SW 1271 (cell line): Measurements from ENCODE around the gene GBX2.

Source experiments
- DNase-seq, 2 experiments: peaks; one replicate each; lab custom pipeline; 2025; lab: John Stamatoyannopoulos, UW

The GBX2 gene

DNA sequence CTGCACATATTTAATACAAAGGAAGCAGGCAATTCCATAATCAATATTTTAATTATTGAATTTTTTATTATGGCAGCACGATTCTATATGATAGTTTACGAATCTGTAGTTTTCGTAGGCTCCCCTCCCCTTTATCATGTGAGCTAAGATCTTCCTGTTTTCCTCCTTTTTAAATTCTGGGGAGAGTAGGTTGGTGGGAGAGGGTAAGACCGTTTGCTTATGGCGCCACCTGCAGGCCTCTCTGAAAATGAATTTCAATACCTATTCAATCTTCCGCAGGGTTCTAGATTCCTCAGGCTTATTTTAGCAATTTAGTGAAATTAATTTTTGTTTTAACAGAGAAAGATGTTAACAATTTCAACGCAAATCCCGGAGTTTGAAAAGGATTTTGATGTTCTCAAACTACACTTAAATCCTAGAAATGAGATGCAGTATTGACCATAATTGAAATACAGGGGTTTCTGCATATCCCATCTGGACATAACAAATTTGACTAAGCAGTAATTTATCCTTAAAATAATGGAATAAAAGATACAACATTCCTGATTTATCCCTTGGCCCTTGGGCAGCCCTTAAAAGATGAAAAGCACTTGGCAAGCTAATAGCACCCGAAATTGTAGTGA is 12.8 kb upstream of the GBX2 start:
- peak; percentile 22 to 84 for DNase-seq

DNA sequence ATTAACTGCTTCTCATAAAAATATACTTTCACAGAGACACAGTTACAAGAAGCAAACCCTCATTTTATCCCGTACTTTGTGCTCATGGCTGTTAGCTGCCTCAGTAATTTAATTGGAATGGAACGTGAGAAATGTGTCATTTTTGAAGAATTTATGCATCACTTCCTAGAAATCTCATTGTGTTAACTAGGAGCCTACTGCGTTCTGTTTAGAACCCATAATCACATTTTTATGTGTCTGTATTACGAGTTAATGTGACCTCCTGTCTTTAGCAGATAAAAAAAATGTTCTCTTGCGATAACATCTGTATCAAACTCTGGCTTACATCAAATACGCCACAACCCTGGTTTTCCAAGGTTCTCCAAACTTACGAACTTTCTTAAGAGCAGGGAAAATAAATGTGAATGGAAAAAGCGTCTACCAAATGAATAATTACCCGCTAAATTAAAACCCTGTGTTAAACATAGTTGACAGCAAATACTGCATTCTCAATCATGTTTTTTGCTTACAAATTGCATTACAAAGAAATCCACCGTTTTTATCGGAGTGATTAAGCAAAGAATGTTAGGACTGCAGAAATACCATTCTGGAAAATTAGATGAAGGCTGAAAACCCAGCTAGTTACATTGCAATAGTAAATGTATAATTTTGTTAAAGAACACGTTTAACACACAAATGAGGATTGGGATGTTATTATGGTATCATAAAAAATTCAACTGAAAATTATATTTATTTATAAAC is 12.1 kb upstream of the GBX2 start:
- DNase-seq: peak; percentile 48 to 83

DNA sequence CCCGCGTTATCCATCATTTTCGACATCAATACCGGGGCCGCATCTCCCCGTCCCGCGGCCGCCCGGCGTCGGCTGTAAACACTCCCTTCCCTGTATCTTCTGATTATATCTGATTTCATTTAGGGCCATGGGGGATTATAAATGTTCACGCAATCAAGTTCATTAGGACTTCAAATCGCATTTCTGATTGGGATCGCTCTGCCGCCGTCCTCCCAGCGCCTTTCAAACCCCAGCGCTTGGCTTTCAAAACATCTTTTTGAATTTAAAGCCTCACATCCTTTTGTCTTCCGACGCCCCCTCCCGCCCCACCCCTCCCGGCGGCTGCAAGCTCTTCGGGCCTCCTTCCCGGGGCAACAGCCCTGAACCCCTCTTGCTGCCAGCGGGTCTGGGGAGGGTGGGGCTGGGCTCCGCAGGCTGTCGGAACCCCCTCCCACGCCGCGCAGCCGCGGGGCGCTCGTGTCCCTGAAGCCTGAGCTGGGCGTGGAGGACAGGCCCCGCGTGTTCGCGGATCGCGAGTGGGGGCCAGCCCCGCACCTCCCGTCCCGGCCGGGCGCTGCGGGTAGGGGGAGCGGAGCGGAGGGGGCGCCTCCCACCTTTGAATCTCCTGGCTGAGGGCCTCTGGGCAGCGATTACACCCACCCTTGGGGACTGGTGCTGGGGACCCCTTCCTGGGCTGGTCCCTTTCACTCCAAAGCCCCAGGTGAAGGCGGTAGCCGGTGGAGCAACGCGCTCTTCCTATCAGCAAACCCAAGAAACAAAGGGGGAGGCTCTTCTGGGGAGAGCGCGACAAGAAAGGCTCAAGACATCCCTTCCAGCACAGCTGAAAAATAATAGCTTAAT is 11.3 kb upstream of the GBX2 start:
- DNase-seq: peak; percentile 41 to 45

- DNase-seq: peak in 1 of 2 experiments; percentile 48
Observed at GRCh38 chr2:236178890-236179235, 10.7 kb upstream of the GBX2 start.

DNA sequence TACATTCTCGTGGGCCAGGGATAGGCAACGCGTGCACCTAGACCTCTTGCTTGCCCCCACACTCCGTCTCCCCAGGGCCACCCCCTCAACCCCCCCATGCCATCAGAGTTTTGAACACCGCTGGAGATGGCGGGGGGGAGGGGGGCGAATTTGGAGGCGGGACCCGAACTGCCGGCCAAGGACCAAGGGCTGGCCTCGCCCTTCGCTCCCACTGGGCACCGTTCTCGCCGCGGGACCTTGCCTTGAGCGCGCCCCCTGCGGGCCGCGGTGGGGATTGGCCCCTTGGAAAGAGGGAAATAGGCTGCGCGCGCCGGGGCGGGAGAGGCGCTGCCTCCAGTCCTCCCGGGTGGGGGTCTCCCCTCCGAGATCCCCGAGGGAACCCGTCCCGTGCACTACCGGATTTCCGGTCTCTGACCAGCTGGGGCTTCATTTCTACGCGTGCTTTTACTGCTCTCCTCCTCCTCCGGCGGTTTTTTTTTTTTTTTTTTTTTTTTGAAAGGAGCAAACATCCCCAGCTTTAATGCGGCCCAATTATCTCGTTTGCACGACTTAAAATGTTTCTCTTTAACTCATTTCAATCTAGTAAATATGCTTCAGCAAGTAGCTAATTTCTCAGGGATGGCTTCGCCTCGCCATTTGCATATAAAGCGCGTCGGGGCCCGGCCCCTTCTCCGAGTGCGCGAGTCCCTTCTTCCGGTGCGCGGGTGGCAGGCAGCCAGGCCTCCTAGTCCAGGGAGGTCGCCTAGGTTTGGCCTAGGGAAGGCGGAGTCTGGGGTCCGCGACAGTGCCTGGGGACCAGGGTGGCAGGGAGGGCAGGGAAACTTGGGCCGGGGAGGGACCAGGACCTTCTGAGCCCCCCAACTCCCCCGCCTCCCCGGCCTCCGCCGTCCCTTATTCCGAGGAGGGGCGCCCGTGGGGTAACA is 10.0 kb upstream of the GBX2 start:
- peak; percentile 59 to 79 for DNase-seq

GRCh38 chr2:236177604-236177966 is 9.4 kb upstream of the GBX2 start:
- DNase-seq: no peak

DNA sequence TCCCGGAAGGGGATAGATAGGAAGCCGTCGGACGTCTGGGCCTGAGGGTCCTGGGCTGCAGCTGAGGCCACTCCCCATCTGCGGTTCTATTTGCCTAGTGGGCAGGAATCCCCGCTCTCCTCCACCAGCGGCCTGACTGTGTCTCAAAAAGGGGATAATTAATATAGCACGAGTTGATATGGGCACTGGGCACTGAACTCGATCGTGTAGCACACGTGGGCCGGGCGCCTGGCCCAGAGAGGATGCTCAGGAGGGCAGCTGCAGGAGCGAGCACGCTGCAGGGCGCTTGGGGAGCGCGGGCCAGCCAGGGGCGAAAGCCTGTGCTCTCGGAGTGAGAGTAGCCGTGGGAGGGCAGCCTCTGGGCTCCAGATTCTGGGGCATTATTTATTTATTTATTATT is 8.8 kb upstream of the GBX2 start:
- DNase-seq: no peak

- DNase-seq: peak; percentile 15 to 39
Observed at GRCh38 chr2:236176417-236176816, 8.2 kb upstream of the GBX2 start.

GRCh38 chr2:236175548-236176150 is 7.5 kb upstream of the GBX2 start:
- DNase-seq: peak in 1 of 2 experiments; percentile 43

DNA sequence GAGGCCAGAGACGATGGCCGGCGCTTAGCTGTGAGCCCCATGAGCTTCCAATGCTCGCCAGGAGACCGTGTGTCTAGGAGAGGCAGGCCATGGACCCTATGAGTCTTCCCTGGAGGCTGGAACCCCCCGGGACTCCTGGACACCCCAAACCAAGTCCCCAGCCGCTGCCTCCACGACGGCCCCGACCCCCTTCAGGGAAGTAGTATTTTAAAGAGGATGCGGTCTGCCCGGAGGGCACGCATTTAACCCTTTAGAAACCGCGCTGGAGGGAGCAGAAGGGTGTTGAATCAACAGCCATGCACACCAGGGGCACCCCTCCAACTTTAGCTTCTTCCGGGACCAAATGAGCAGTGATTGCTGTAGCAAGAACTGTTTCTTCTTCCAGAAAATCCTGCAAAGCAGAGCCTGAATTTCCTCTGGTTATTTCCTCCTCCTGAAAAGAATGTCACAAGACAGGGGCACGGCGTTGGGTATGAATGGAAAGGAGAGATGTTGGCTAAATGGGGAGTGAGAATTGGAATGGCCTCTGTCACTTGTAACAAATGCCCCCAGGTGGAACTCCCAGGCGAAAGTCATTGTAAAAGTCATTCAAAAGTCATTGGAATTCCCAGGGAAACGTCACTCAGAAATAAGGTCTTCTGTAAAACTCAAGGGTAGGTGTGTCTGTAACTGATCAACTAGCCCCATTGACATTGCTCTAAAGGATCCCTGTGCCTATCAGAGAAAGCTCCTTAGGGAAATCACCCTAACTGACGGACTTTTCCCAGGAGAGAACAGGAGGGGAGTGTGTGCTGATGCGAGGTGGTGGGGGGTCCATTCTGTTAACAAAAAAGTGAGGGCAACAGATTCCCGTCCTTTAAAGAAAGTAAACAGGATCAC is 5.8 kb upstream of the GBX2 start:
- no peak for DNase-seq

DNA sequence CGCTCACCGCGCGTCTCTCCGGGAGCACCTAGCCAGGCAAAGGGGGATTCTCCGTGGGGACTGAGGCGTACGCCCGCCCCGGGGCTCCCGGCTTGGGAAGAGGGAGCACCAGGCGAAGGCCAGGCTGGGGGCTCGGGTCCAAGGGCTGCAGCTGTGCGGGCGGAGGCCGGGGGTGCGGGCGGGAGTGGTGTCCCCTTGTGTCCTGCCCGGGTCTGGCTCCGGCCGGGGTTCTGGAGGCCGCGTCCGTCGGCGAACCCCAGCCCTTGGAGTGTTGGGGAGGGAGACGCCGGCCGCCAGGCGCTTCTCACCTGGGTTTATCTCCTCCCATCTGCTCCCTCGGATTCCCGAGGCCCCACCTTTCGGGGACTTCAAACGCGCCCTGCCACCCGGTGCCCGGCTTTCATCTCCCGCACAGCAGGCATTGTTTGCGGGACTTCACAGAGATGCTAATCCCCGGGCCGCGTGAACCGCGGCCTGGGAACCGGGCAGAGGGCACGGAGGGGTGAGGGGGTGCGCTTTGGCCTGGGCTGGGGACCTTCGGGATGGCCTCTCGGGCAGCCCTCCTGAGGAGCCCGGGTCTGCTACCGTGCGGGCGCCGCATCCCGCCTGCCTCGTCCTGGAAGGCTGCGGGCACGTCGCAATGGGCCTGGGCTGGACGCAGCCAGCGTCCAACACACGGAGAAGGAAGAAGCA is 5.0 kb upstream of the GBX2 start:
- DNase-seq: no peak

DNA sequence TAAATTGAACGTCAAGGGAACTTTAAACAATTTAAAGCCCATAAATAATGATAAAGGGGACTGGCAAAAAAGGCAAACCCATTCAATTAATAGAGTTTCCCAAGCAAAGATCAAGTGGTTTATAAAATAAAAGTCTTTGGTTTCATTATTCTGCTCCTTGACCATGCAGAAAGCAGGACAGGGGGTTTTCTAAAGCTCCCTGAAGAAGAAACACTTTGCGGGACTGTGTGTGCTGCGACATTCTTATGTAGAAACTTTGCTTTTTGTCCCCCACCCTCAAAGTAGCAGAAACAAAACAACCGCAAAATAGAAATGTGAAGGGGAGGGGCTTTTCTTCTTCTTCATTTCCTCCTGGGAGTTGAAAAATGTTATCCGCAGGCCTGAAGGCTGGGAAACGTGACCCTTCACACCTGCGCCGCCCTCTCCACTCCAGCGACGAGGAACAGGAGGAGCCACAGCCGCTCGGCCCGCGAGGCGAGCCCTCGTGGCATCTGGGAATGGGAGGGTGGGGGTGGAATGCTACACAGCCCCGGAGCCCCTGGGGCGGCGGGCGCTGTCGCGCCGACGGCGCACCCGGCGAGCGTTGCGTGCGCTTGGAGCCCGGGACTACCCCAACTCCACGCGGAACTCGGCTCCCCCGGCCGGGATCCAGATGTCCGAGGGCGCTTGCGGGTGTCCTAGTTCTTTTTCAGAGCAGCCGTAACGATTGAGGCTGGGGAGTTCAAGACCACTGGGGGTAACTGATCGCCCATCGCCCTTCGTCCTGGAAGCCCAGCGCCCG is 4.3 kb upstream of the GBX2 start:
- no peak for DNase-seq

DNA sequence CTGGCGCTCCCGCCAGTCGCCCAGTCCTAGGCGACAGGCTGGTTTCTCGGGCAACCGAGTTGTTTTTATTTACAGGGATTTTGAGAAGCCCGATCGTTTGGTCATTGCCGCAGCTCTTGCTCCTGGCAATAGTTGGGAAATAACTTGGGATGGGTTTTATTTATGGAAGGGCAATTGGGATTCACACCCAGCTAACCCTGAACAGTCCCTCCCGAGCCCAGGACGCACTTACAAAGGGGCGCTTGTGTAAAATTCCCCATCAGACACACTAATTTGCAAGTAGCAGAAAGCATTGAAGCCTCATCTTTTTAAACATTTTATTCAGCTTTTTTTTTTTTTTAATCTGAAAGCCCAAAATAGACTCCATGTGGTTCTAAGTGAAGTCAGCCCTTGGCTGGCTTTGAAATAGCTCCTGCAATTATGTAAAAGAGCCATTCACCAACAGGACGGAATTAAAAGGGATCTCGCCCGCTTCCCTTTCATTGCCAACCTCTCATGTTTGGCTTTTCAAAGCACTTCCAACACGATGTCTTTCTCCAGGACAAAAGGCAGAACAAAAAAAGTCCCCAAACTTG is 3.6 kb upstream of the GBX2 start:
- DNase-seq: no peak

GRCh38 chr2:236171181-236171679 is 3.0 kb upstream of the GBX2 start:
- no peak for DNase-seq

- no peak for DNase-seq
Observed at GRCh38 chr2:236170590-236171165, 2.5 kb upstream of the GBX2 start.

DNA sequence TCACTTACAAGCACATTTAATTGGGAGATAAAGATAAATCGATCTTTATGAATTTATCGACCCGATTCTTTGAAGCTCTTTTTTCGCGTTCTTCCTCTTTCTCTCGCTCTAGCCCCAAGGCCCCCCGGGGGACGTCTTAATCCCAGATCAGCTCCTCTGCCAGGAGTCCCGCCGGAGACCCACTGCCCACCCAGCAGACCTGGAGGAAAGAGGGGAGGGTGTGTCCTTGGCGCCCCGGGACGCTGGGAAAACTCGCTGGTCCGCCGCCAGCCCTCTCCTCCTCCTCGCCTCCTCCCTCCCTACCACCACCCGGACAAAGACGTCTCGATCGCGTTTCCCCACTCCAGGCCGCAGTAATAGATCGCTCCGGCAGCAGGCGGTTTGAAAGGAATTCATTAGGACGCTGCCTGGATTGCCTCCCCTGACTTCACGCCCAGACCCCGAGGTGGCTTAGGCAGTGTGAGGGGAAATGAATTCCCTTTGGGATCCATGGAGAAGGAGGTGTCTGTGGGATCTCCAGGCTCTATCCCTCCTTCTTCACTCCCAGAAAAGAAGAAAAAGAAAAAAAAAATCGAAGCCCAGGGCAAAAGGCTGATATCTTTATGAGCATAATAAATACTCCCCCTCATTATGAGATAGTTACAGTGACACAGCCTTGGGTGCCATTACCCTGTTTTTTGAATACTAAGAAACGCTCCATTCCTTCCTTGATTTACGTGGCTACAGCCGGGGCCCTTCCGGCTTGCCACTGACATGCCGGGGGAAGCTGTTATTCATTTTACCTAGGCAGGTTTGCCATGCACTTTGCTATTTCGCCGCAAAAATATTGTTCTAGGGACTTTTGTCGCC is 1.8 kb upstream of the GBX2 start:
- DNase-seq: no peak

- DNase-seq: no peak
Observed at GRCh38 chr2:236169151-236169721, 1.1 kb upstream of the GBX2 start.
